Neuronal stem cell (in vitro differentiated cells): ENCODE results near the gene CTNNA1.

Experiments
- DNase-seq: peaks from one replicate; pipeline ENCODE4 v3.0.0-alpha.2; 2013; ENCODE audit warnings: low spot score
- H2AFZ ChIP-seq: one replicate; pipeline ENCODE4 v1.6.1; 2013; ENCODE audit warnings: mild to moderate bottlenecking, low read length, inconsistent platforms
- H2AK5ac ChIP-seq: 2 replicates; pipeline ENCODE4 v1.6.1; 2013; ENCODE audit warnings: low read depth, mild to moderate bottlenecking, inconsistent platforms, low read length, moderate library complexity, mixed read lengths
- H2BK120ac ChIP-seq: 2 replicates; pipeline ENCODE4 v1.6.1; 2013; ENCODE audit warnings: low read depth, mild to moderate bottlenecking, inconsistent platforms, low read length, moderate library complexity, mixed read lengths
- H2BK12ac ChIP-seq: one replicate; pipeline ENCODE4 v1.6.1; 2013; ENCODE audit warnings: low read length, inconsistent platforms
- H2BK15ac ChIP-seq: 2 replicates; pipeline ENCODE4 v1.6.1; 2013; ENCODE audit warnings: mild to moderate bottlenecking, low read length, inconsistent platforms, mixed read lengths
- H2BK5ac ChIP-seq: one replicate; pipeline ENCODE4 v1.6.1; 2013; ENCODE audit warnings: inconsistent platforms, mild to moderate bottlenecking, low read length, moderate library complexity
- H3K14ac ChIP-seq: one replicate; pipeline ENCODE4 v1.6.1; 2013; ENCODE audit warnings: low read length, inconsistent platforms
- H3K18ac ChIP-seq: 2 replicates; pipeline ENCODE4 v1.6.1; 2013; ENCODE audit warnings: low read length, inconsistent platforms
- H3K23ac ChIP-seq: 2 replicates; pipeline ENCODE4 v1.6.1; 2013; ENCODE audit warnings: low read depth, mild to moderate bottlenecking, mixed read lengths, low read length, inconsistent platforms; ENCODE audit not compliant: poor library complexity
- H3K27ac ChIP-seq: replicated peaks from 3 replicates; pipeline ENCODE4 v1.5.1; 2013; ENCODE audit warnings: low read length, inconsistent platforms
- H3K27me3 ChIP-seq, 3 experiments: 2 replicates each; pipeline ENCODE4 v1.6.1; 2013; ENCODE audit warnings: low read length in 3 of 3, mild to moderate bottlenecking in 2 of 3, inconsistent platforms in 1 of 3, low read depth in 1 of 3, mixed read lengths in 1 of 3, moderate library complexity in 1 of 3; ENCODE audit not compliant: control insufficient read depth in 3 of 3, insufficient read depth in 3 of 3
- H3K36me3 ChIP-seq, 2 donors: replicated peaks in 1 of 2; 2 replicates each; pipeline ENCODE4 v1.6.1; 2013; ENCODE audit warnings: low read length in 2 of 2; ENCODE audit not compliant: control insufficient read depth in 2 of 2, insufficient read depth in 2 of 2
- H3K4ac ChIP-seq: 2 replicates; pipeline ENCODE4 v1.6.1; 2013; ENCODE audit warnings: inconsistent platforms, mild to moderate bottlenecking, low read length, moderate library complexity
- H3K4me1 ChIP-seq, 2 donors: 1 replicate in 1 of 2; 2 replicates in 1 of 2; pipeline ENCODE4 v1.6.1; 2013; ENCODE audit warnings: low read length in 2 of 2, low read depth in 1 of 2; ENCODE audit not compliant: control insufficient read depth in 2 of 2, insufficient read depth in 1 of 2
- H3K4me2 ChIP-seq: one replicate; pipeline ENCODE4 v1.6.1; 2013; ENCODE audit warnings: mild to moderate bottlenecking, low read length, inconsistent platforms; ENCODE audit not compliant: insufficient read depth, poor library complexity, severe bottlenecking
- H3K4me3 ChIP-seq, 2 donors: 2 replicates each; pipeline ENCODE4 v1.5.1; 2013; ENCODE audit warnings: low read length in 2 of 2, mild to moderate bottlenecking in 2 of 2, inconsistent platforms in 1 of 2, moderate library complexity in 1 of 2
- H3K79me1 ChIP-seq: one replicate; pipeline ENCODE4 v1.6.1; 2013; ENCODE audit warnings: low read depth, mild to moderate bottlenecking, inconsistent platforms, low read length, moderate library complexity
- H3K9ac ChIP-seq: one replicate; pipeline ENCODE4 v1.6.1; 2013; ENCODE audit warnings: mild to moderate bottlenecking, low read depth, low read length, inconsistent platforms; ENCODE audit not compliant: poor library complexity
- H3K9me3 ChIP-seq, 2 donors: replicated peaks in 1 of 2; 2 replicates each; pipeline versions ENCODE3 to v1.6.1; 2013; ENCODE audit warnings: low read length in 2 of 2, mild to moderate bottlenecking in 2 of 2, inconsistent platforms in 1 of 2, low read depth in 1 of 2, mixed read lengths in 1 of 2, moderate library complexity in 1 of 2; ENCODE audit not compliant: control insufficient read depth in 2 of 2, insufficient read depth in 1 of 2
- H4K8ac ChIP-seq: one replicate; pipeline ENCODE4 v1.6.1; 2013; ENCODE audit warnings: low read depth, mild to moderate bottlenecking, inconsistent platforms, low read length, moderate library complexity
- H4K91ac ChIP-seq: one replicate; pipeline ENCODE4 v1.6.1; 2013; ENCODE audit warnings: low read length, low read depth, mild to moderate bottlenecking, inconsistent platforms; ENCODE audit not compliant: poor library complexity
- WGBS, 2 donors: extraction: QIAGEN DNeasy Blood & Tissue Kit; methylation state at CpG; one replicate each; pipeline ENCODE4 v1.1.7; 2013; ENCODE audit warnings: missing lambda C conversion rate in 2 of 2, mixed read lengths in 1 of 2; ENCODE audit not compliant: insufficient read length in 2 of 2, insufficient replicate concordance in 1 of 2; ENCODE audit errors: extremely low coverage in 2 of 2; 5-methylcytosine and 5-hydroxymethylcytosine counted together

CTNNA1 gene

GRCh38 chr5:138978581-138978980 is 225.4 kb downstream of the CTNNA1 start:
- no peak overlapping the region for H4K8ac ChIP-seq
- no peak overlapping the region for H2AK5ac ChIP-seq
- no peaks in the 10 kb centered on the region for H3K27me3 ChIP-seq
- no peak overlapping the region for H4K91ac ChIP-seq
- no peaks in the 10 kb centered on the region for H3K79me1 ChIP-seq
- peaks cover 0 to 2% of the 10 kb centered on the region in 2 donors for H3K36me3 ChIP-seq
- H3K9me3 ChIP-seq, result no peaks in the 10 kb centered on the region
- H3K4me3 ChIP-seq, result no peak overlapping the region
- H3K4ac ChIP-seq, result no peak overlapping the region
- no peak overlapping the region for H3K14ac ChIP-seq
- WGBS, 2 donors, result no CpG with 5 or more reads among the region's 1 CpG
- no peak overlapping the region for H3K27ac ChIP-seq
- no peak overlapping the region for H3K23ac ChIP-seq
- H2BK5ac ChIP-seq, result no peak overlapping the region
- no peak for DNase-seq
- H2BK15ac ChIP-seq, result no peak overlapping the region
- no peak overlapping the region for H3K9ac ChIP-seq
- peaks cover 9 to 13% of the 10 kb centered on the region in 2 donors for H3K4me1 ChIP-seq
- H2BK12ac ChIP-seq, result no peak overlapping the region
- no peak overlapping the region for H2AFZ ChIP-seq
- H3K18ac ChIP-seq, result no peak overlapping the region
- H3K4me2 ChIP-seq, result no peak overlapping the region
- H2BK120ac ChIP-seq, result no peak overlapping the region

GRCh38 chr5:138979684-138980280 is 226.6 kb downstream of the CTNNA1 start:
- Histone ChIP-seq H3K4me2 (no peak overlapping the region), H3K27me3 (no peaks in the 10 kb centered on the region), H4K91ac (no peak overlapping the region), H3K14ac (no peak overlapping the region), H3K18ac (no peak overlapping the region), H3K9me3 (no peaks in the 10 kb centered on the region), H3K23ac (no peak overlapping the region), H3K9ac (no peak overlapping the region), H2BK15ac (no peak overlapping the region), H4K8ac (no peak overlapping the region), H3K4ac (no peak overlapping the region), H2AFZ (no peak overlapping the region), H3K27ac (no peak overlapping the region), H3K36me3 (peaks cover 0 to 2% of the 10 kb centered on the region in 2 donors), H3K4me1 (peaks cover 2 to 4% of the 10 kb centered on the region in 2 donors), H3K79me1 (no peaks in the 10 kb centered on the region), H2AK5ac (no peak overlapping the region), H2BK5ac (no peak overlapping the region), H3K4me3 (no peak overlapping the region), H2BK120ac (no peak overlapping the region), H2BK12ac (no peak overlapping the region)
- no peak for DNase-seq
- no CpG with 5 or more reads among the region's 5 CpGs for WGBS, 2 donors

DNA sequence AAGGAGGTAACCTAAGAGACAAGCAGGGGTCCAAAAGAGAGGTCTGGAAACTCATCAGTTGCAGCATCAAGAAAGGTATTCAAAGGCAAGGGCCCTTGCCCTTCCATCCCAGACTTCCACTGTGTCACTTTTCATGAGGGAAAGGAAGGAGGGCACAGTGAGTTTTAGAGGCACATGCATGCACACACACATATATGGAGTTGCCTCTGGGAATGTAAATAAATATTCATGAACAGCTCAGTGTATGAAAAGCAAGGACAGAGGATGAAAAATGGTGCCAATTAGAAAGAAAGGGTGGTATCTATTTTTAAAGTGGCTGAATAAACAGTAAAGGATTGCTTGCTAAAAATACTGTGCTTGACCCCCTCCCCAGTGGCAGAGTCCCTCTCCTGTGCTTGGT is 227.2 kb downstream of the CTNNA1 start:
- no peak overlapping the region for H3K4ac ChIP-seq
- H4K91ac ChIP-seq, result no peak overlapping the region
- no peak overlapping the region for H3K4me3 ChIP-seq
- peaks cover 0 to 2% of the 10 kb centered on the region in 2 donors for H3K36me3 ChIP-seq
- H3K4me1 ChIP-seq, result peaks cover 0 to 4% of the 10 kb centered on the region in 2 donors
- H3K9me3 ChIP-seq, result no peaks in the 10 kb centered on the region
- H3K27me3 ChIP-seq, result no peaks in the 10 kb centered on the region
- no peak overlapping the region for H2BK12ac ChIP-seq
- no peaks in the 10 kb centered on the region for H3K79me1 ChIP-seq
- H3K27ac ChIP-seq, result no peak overlapping the region
- H3K4me2 ChIP-seq, result no peak overlapping the region
- no peak overlapping the region for H2BK120ac ChIP-seq
- H2AK5ac ChIP-seq, result no peak overlapping the region
- no peak overlapping the region for H3K14ac ChIP-seq
- no peak overlapping the region for H3K9ac ChIP-seq
- H2BK5ac ChIP-seq, result no peak overlapping the region
- no peak overlapping the region for H2BK15ac ChIP-seq
- no peak for DNase-seq
- no peak overlapping the region for H2AFZ ChIP-seq
- H4K8ac ChIP-seq, result no peak overlapping the region
- no peak overlapping the region for H3K23ac ChIP-seq
- H3K18ac ChIP-seq, result no peak overlapping the region

- Histone ChIP-seq H2BK120ac (no peak overlapping the region), H3K4me2 (no peak overlapping the region), H3K14ac (no peak overlapping the region), H3K79me1 (no peaks in the 10 kb centered on the region), H4K91ac (no peak overlapping the region), H3K4me3 (no peak overlapping the region), H2BK12ac (no peak overlapping the region), H3K27me3 (no peaks in the 10 kb centered on the region), H2BK15ac (no peak overlapping the region), H3K23ac (no peak overlapping the region), H3K9ac (no peak overlapping the region), H4K8ac (no peak overlapping the region), H3K4ac (no peak overlapping the region), H2AFZ (no peak overlapping the region), H3K9me3 (no peaks in the 10 kb centered on the region), H2AK5ac (no peak overlapping the region), H3K27ac (no peak overlapping the region), H3K18ac (no peak overlapping the region), H3K4me1 (peaks cover 0 to 4% of the 10 kb centered on the region in 2 donors), H3K36me3 (peaks cover 0 to 2% of the 10 kb centered on the region in 2 donors), H2BK5ac (no peak overlapping the region)
- no peak for DNase-seq
- WGBS, 2 donors, result no CpG with 5 or more reads among the region's 3 CpGs
Measured at GRCh38 chr5:138981131-138981530, 227.9 kb downstream of the CTNNA1 start.
